OCI-LY1 (cell line): ENCODE measurements around the gene GATAD2A.

Experiments used
- H2AFZ ChIP-seq: fragments of 200-600 bp; sonication (generic), shearing (Covaris generic); 2 replicates; pipeline ENCODE4 v1.6.0; 2014; ENCODE audit warnings: antibody characterized with exemption, mild to moderate bottlenecking, low read length
- H3F3A ChIP-seq: fragments of 200-600 bp; sonication (generic), shearing (Covaris generic); 2 replicates; pipeline ENCODE4 v1.6.0; 2014; ENCODE audit warnings: mild to moderate bottlenecking, antibody characterized with exemption, low read length, moderate library complexity; ENCODE audit not compliant: insufficient read depth
- H3K27ac ChIP-seq: fragments of 200-600 bp; sonication (generic); 2 replicates; pipeline ENCODE4 v1.5.1; 2014; ENCODE audit warnings: low read length, mixed run types, mild to moderate bottlenecking, low read depth; ENCODE audit not compliant: poor library complexity, severe bottlenecking
- H3K27me3 ChIP-seq: fragments of 200-600 bp; sonication (generic); 2 replicates; pipeline ENCODE4 v1.6.0; 2014; ENCODE audit warnings: antibody characterized with exemption, mild to moderate bottlenecking, low read length, moderate library complexity; ENCODE audit not compliant: insufficient read depth
- H3K36me3 ChIP-seq: fragments of 200-600 bp; sonication (generic); 2 replicates; pipeline ENCODE4 v1.6.1; 2014; ENCODE audit warnings: mild to moderate bottlenecking, antibody characterized with exemption, low read length, moderate library complexity, mixed read lengths; ENCODE audit not compliant: insufficient read depth
- H3K4me1 ChIP-seq: fragments of 200-600 bp; sonication (generic); 2 replicates; pipeline ENCODE4 v1.5.1; 2014; ENCODE audit warnings: mild to moderate bottlenecking, low read length, moderate library complexity; ENCODE audit not compliant: insufficient read depth, severe bottlenecking
- H3K4me2 ChIP-seq: fragments of 200-600 bp; sonication (generic), shearing (Covaris generic); 2 replicates; pipeline ENCODE4 v1.6.1; 2014; ENCODE audit warnings: low read length
- H3K4me3 ChIP-seq: fragments of 200-600 bp; sonication (generic); 2 replicates; pipeline ENCODE4 v1.5.1; 2014; ENCODE audit warnings: low read length, low read depth, mild to moderate bottlenecking, mixed read lengths; ENCODE audit not compliant: poor library complexity, severe bottlenecking
- H3K79me2 ChIP-seq: fragments of 200-600 bp; shearing (Covaris generic); 2 replicates; pipeline ENCODE4 v1.6.1; 2016; ENCODE audit warnings: mixed run types, low read length, mixed read lengths; ENCODE audit not compliant: insufficient read depth
- H3K9ac ChIP-seq: fragments of 200-600 bp; sonication (generic), shearing (Covaris generic); 2 replicates; pipeline ENCODE4 v1.6.1; 2014; ENCODE audit warnings: mild to moderate bottlenecking, low read length, mixed read lengths
- H3K9me2 ChIP-seq: fragments of 200-600 bp; sonication (generic), shearing (Covaris generic); 2 replicates; pipeline ENCODE4 v1.6.1; 2014; ENCODE audit warnings: low read depth, mild to moderate bottlenecking, low read length, mixed read lengths
- H3K9me3 ChIP-seq: fragments of 200-600 bp; shearing (Covaris generic); 2 replicates; pipeline ENCODE4 v1.6.1; 2014; ENCODE audit warnings: low read length, mixed read lengths
- H4K20me1 ChIP-seq: fragments of 200-600 bp; sonication (generic), shearing (Covaris generic); 2 replicates; pipeline ENCODE4 v1.6.0; 2016; ENCODE audit warnings: mild to moderate bottlenecking, low read length; ENCODE audit not compliant: insufficient read depth
- CTCF ChIP-seq: fragments of 200-600 bp; sonication (generic), shearing (Covaris generic); IDR thresholded peaks from 2 replicates; pipeline ENCODE4 v1.5.1; 2017; ENCODE audit warnings: mild to moderate bottlenecking, antibody characterized with exemption, low read length, moderate library complexity, mixed read lengths
- EZH2 ChIP-seq: fragments of 200-600 bp; sonication (generic), shearing (Covaris generic); IDR thresholded peaks from 2 replicates; pipeline ENCODE4 v1.8.0; 2017; ENCODE audit warnings: borderline replicate concordance, mixed run types, mild to moderate bottlenecking, antibody characterized with exemption, low read length, moderate library complexity, mixed read lengths

GATAD2A gene

GRCh38 chr19:19426799-19427198 is 21.3 kb downstream of the GATAD2A start:
- H3K4me3 ChIP-seq: no peak overlapping the region
- H3K79me2 ChIP-seq: peaks cover 100% of the 10 kb centered on the region
- H3K9me3 ChIP-seq: no peaks in the 10 kb centered on the region
- H3K27ac ChIP-seq: no peak overlapping the region
- H3K9ac ChIP-seq: no peak overlapping the region
- H3K9me2 ChIP-seq: no peaks in the 10 kb centered on the region
- H3K4me1 ChIP-seq: peaks cover 30% of the 10 kb centered on the region
- no peaks in the 10 kb centered on the region for H3K27me3 ChIP-seq
- peaks cover 38% of the 10 kb centered on the region; the same call in 1 of the 2 replicates for H3K36me3 ChIP-seq
- H3K4me2 ChIP-seq: no peak overlapping the region
- H2AFZ ChIP-seq: no peak overlapping the region
- TF ChIP-seq CTCF (no peak), EZH2 (no peak)
- no peaks in the 10 kb centered on the region for H3F3A ChIP-seq
- H4K20me1 ChIP-seq: no peaks in the 10 kb centered on the region

DNA sequence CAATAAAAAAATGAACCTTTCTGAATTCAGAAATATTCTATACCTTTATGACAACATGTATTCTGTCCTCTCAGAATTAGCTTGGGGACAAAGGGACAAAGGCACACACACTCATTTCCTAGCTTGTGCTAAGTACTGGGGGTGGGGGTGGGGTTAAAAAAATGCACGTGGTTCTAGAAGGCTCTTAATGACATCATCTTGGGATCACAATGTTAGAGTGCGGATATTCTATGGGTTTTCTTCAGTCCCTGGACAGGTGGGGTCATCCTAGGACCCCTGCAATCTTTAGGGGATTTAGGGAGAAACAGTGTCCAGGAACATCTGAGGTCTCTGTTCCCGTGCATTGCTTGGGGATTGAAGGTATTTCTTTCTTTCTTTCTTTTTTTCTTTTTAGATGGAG is 21.8 kb downstream of the GATAD2A start:
- no peaks in the 10 kb centered on the region for H3F3A ChIP-seq
- H4K20me1 ChIP-seq: no peaks in the 10 kb centered on the region
- no peaks in the 10 kb centered on the region for H3K9me3 ChIP-seq
- H3K9me2 ChIP-seq: no peaks in the 10 kb centered on the region
- peaks cover 30% of the 10 kb centered on the region for H3K4me1 ChIP-seq
- peaks cover 99% of the 10 kb centered on the region for H3K79me2 ChIP-seq
- H2AFZ ChIP-seq: no peak overlapping the region
- H3K27me3 ChIP-seq: no peaks in the 10 kb centered on the region
- H3K27ac ChIP-seq: no peak overlapping the region
- TF ChIP-seq CTCF (no peak), EZH2 (no peak)
- H3K9ac ChIP-seq: no peak overlapping the region
- no peak overlapping the region for H3K4me2 ChIP-seq
- no peak overlapping the region for H3K4me3 ChIP-seq
- H3K36me3 ChIP-seq: peaks cover 38% of the 10 kb centered on the region; the same call in 1 of the 2 replicates

GRCh38 chr19:19427944-19428343 is 22.5 kb downstream of the GATAD2A start:
- Histone ChIP-seq H3K9me2 (no peaks in the 10 kb centered on the region), H3K27ac (no peak overlapping the region), H3K4me3 (no peak overlapping the region), H4K20me1 (no peaks in the 10 kb centered on the region), H3K4me1 (peaks cover 30% of the 10 kb centered on the region), H3K9ac (no peak overlapping the region), H3K4me2 (no peak overlapping the region), H3F3A (no peaks in the 10 kb centered on the region), H3K9me3 (no peaks in the 10 kb centered on the region), H2AFZ (no peak overlapping the region), H3K36me3 (peaks cover 38% of the 10 kb centered on the region; the same call in 1 of the 2 replicates), H3K79me2 (peaks cover 99% of the 10 kb centered on the region), H3K27me3 (no peaks in the 10 kb centered on the region)
- no peak for TF ChIP-seq CTCF
- TF ChIP-seq EZH2: no peak
